KMS-11 (cell line): ENCODE measurements around the gene CLHC1.

Experiments
- H2AFZ ChIP-seq: fragments of 200-600 bp; sonication (generic); 2 replicates; pipeline ENCODE4 v1.6.1; 2016; ENCODE audit warnings: antibody characterized with exemption, mixed run types, low read depth
- H3K27ac ChIP-seq: fragments of 200-600 bp; sonication (generic); 2 replicates; pipeline ENCODE4 v1.6.1; 2016; ENCODE audit warnings: mild to moderate bottlenecking, mixed run types
- H3K27me3 ChIP-seq: fragments of 200-600 bp; sonication (generic); 2 replicates; pipeline ENCODE4 v1.6.1; 2017; ENCODE audit warnings: mild to moderate bottlenecking, low read depth, mixed run types, moderate library complexity; ENCODE audit not compliant: insufficient read depth
- H3K36me3 ChIP-seq: fragments of 200-600 bp; sonication (generic); 2 replicates; pipeline ENCODE4 v1.6.1; 2017; ENCODE audit warnings: mild to moderate bottlenecking, mixed run types; ENCODE audit not compliant: insufficient read depth
- H3K4me1 ChIP-seq: fragments of 200-600 bp; sonication (generic); 2 replicates; pipeline ENCODE4 v1.6.1; 2016; ENCODE audit warnings: mild to moderate bottlenecking, low read depth, mixed run types; ENCODE audit not compliant: poor library complexity, severe bottlenecking
- H3K4me2 ChIP-seq: fragments of 200-600 bp; sonication (generic); 2 replicates; pipeline ENCODE4 v1.7.0; 2016; ENCODE audit warnings: mild to moderate bottlenecking, mixed run types
- H3K4me3 ChIP-seq: fragments of 200-600 bp; sonication (generic); IDR thresholded peaks from 2 replicates; pipeline ENCODE4 v1.6.1; 2017; ENCODE audit warnings: low read depth, low read length, mixed read lengths; ENCODE audit not compliant: insufficient read depth
- H3K79me2 ChIP-seq: fragments of 200-600 bp; sonication (generic); 2 replicates; pipeline ENCODE4 v1.6.1; 2016; ENCODE audit warnings: low read depth, mixed run types; ENCODE audit not compliant: insufficient read depth
- H3K9ac ChIP-seq: fragments of 200-600 bp; sonication (generic); 2 replicates; pipeline ENCODE4 v1.6.1; 2016; ENCODE audit warnings: mild to moderate bottlenecking, mixed run types
- H4K20me1 ChIP-seq: fragments of 200-600 bp; sonication (generic); 2 replicates; pipeline ENCODE4 v1.6.1; 2016; ENCODE audit warnings: mild to moderate bottlenecking, mixed run types; ENCODE audit not compliant: insufficient read depth
- CTCF ChIP-seq: fragments of 200-600 bp; sonication (generic); conservative IDR thresholded peaks from 2 replicates; pipeline ENCODE4 v1.6.1; 2017; ENCODE audit warnings: low read depth, mild to moderate bottlenecking, antibody characterized with exemption, low read length, moderate library complexity, mixed read lengths

CLHC1 gene

GRCh38 chr2:55176094-55176415 lies 56.0 kb downstream of the CLHC1 start:
- Histone ChIP-seq H3K27ac (no peak overlapping the region), H3K4me2 (no peak overlapping the region), H3K36me3 (no peaks in the 10 kb centered on the region), H3K4me1 (peaks cover 8% of the 10 kb centered on the region), H3K27me3 (no peaks in the 10 kb centered on the region), H2AFZ (no peak overlapping the region), H4K20me1 (no peaks in the 10 kb centered on the region), H3K9ac (no peak overlapping the region), H3K4me3 (no peak overlapping the region), H3K79me2 (no peaks in the 10 kb centered on the region)
- no peak for TF ChIP-seq CTCF

- Histone ChIP-seq H2AFZ (no peak overlapping the region), H3K4me2 (no peak overlapping the region)
These were observed 56.6 kb downstream of the CLHC1 start for GRCh38 chr2:55175254-55176093.

GRCh38 chr2:55173438-55174054 lies 58.5 kb downstream of the CLHC1 start:
- H3K4me2 ChIP-seq: no peak overlapping the region
- H3K27ac ChIP-seq: no peak overlapping the region
- no peaks in the 10 kb centered on the region for H3K36me3 ChIP-seq
- H3K4me1 ChIP-seq: peaks cover 19% of the 10 kb centered on the region
- no peaks in the 10 kb centered on the region for H4K20me1 ChIP-seq
- H3K27me3 ChIP-seq: no peaks in the 10 kb centered on the region
- H3K79me2 ChIP-seq: no peaks in the 10 kb centered on the region
- H3K4me3 ChIP-seq: no peak overlapping the region
- no peak overlapping the region for H2AFZ ChIP-seq
- TF ChIP-seq CTCF: no peak
- no peak overlapping the region for H3K9ac ChIP-seq

More at GRCh38 chr2:55175254-55176093, 56.6 kb downstream of the CLHC1 start:
- Histone ChIP-seq H4K20me1 (no peaks in the 10 kb centered on the region), H3K27me3 (no peaks in the 10 kb centered on the region), H3K36me3 (no peaks in the 10 kb centered on the region), H3K9ac (no peak overlapping the region), H3K4me1 (peaks cover 8% of the 10 kb centered on the region), H3K4me3 (no peak overlapping the region), H3K79me2 (no peaks in the 10 kb centered on the region), H3K27ac (no peak overlapping the region)
- TF ChIP-seq CTCF: peak; percentile 75

- Histone ChIP-seq H3K27ac (no peak overlapping the region), H4K20me1 (no peaks in the 10 kb centered on the region), H3K79me2 (no peaks in the 10 kb centered on the region), H3K9ac (no peak overlapping the region), H2AFZ (no peak overlapping the region), H3K4me1 (peaks cover 27% of the 10 kb centered on the region), H3K4me2 (no peak overlapping the region), H3K36me3 (no peaks in the 10 kb centered on the region), H3K4me3 (no peak overlapping the region), H3K27me3 (no peaks in the 10 kb centered on the region)
- no peak for TF ChIP-seq CTCF
These were observed 62.2 kb downstream of the CLHC1 start for GRCh38 chr2:55169915-55170314.
